H9 (cell line): ENCODE results near the gene SPOP. TPM values are rescaled to one million over a fixed set of nuclear protein-coding genes. Genes with fewer than 3 reads are reported as not detected.

Experiments used
- DNase-seq: peaks from one replicate; pipeline ENCODE4 v3.0.0-alpha.2; 2017
- H2AFZ ChIP-seq: one replicate; pipeline ENCODE4 v1.6.1; 2013; ENCODE audit warnings: mild to moderate bottlenecking, low read length, control low read depth, moderate library complexity
- H2AK5ac ChIP-seq: 2 replicates; pipeline ENCODE4 v1.6.1; 2013; ENCODE audit warnings: low read length, control low read depth, mixed read lengths; ENCODE audit not compliant: insufficient read length
- H2BK120ac ChIP-seq: one replicate; pipeline ENCODE4 v1.6.1; 2013; ENCODE audit warnings: low read depth, mild to moderate bottlenecking, low read length, control low read depth, inconsistent platforms; ENCODE audit not compliant: poor library complexity, severe bottlenecking
- H2BK12ac ChIP-seq: 2 replicates; pipeline ENCODE4 v1.6.1; 2013; ENCODE audit warnings: low read length, control low read depth, mixed read lengths, low read depth; ENCODE audit not compliant: insufficient read length
- H2BK15ac ChIP-seq: 2 replicates; pipeline ENCODE4 v1.6.1; 2013; ENCODE audit warnings: low read depth, low read length, control low read depth
- H2BK20ac ChIP-seq: one replicate; pipeline ENCODE4 v1.6.1; 2013; ENCODE audit warnings: low read depth, mild to moderate bottlenecking, low read length, control low read depth, inconsistent platforms; ENCODE audit not compliant: poor library complexity, severe bottlenecking
- H2BK5ac ChIP-seq: 2 replicates; pipeline ENCODE4 v1.6.1; 2013; ENCODE audit warnings: low read length, control low read depth, mixed read lengths; ENCODE audit not compliant: insufficient read length
- H3K14ac ChIP-seq: 2 replicates; pipeline ENCODE4 v1.6.1; 2013; ENCODE audit warnings: low read length, control low read depth; ENCODE audit not compliant: insufficient read depth
- H3K18ac ChIP-seq: 2 replicates; pipeline ENCODE4 v1.6.1; 2013; ENCODE audit warnings: low read depth, mild to moderate bottlenecking, mixed read lengths, low read length, control low read depth; ENCODE audit not compliant: insufficient read length
- H3K23ac ChIP-seq: 2 replicates; pipeline ENCODE4 v1.6.1; 2013; ENCODE audit warnings: low read length, control low read depth, mixed read lengths, low read depth; ENCODE audit not compliant: insufficient read length
- H3K23me2 ChIP-seq: 2 replicates; pipeline ENCODE4 v1.6.1; 2013; ENCODE audit warnings: low read depth, mild to moderate bottlenecking, mixed read lengths, low read length, control low read depth; ENCODE audit not compliant: insufficient read length, poor library complexity, severe bottlenecking
- H3K27ac ChIP-seq: 2 replicates; pipeline ENCODE4 v1.5.1; 2013; ENCODE audit warnings: low read length, control low read depth, mixed read lengths, low read depth; ENCODE audit not compliant: insufficient read length
- H3K27me3 ChIP-seq: 2 replicates; pipeline ENCODE4 v1.6.1; 2013; ENCODE audit warnings: low read length, control low read depth, inconsistent platforms; ENCODE audit not compliant: insufficient read depth
- H3K4ac ChIP-seq: 2 replicates; pipeline ENCODE4 v1.6.1; 2013; ENCODE audit warnings: low read depth, mild to moderate bottlenecking, control low read depth, inconsistent platforms, low read length, moderate library complexity
- H3K4me1 ChIP-seq: 2 replicates; pipeline ENCODE4 v1.6.1; 2013; ENCODE audit warnings: low read length, control low read depth, inconsistent platforms; ENCODE audit not compliant: insufficient read depth
- H3K4me2 ChIP-seq: 2 replicates; pipeline ENCODE4 v1.6.1; 2013; ENCODE audit warnings: low read length, control low read depth, mixed read lengths; ENCODE audit not compliant: insufficient read length, insufficient read depth
- H3K56ac ChIP-seq: 2 replicates; pipeline ENCODE4 v1.6.1; 2013; ENCODE audit warnings: low read depth, mild to moderate bottlenecking, mixed read lengths, low read length, control low read depth; ENCODE audit not compliant: insufficient read length
- H3K79me1 ChIP-seq: 2 replicates; pipeline ENCODE4 v1.6.1; 2013; ENCODE audit warnings: low read depth, mild to moderate bottlenecking, moderate library complexity, low read length, control low read depth, inconsistent platforms; ENCODE audit not compliant: insufficient read depth, poor library complexity, severe bottlenecking
- H3K79me2 ChIP-seq: 2 replicates; pipeline ENCODE4 v1.6.1; 2013; ENCODE audit warnings: low read length, control low read depth, inconsistent platforms; ENCODE audit not compliant: insufficient read depth
- H3K9ac ChIP-seq: 2 replicates; pipeline ENCODE4 v1.6.1; 2013; ENCODE audit warnings: low read length, control low read depth, mixed read lengths; ENCODE audit not compliant: insufficient read length; ENCODE audit errors: extremely low read depth
- H3K9me3 ChIP-seq: one replicate; pipeline ENCODE4 v1.6.1; 2013; ENCODE audit warnings: low read depth, low read length, inconsistent platforms; ENCODE audit not compliant: control insufficient read depth
- H3T11ph ChIP-seq: one replicate; pipeline ENCODE4 v1.6.1; 2013; ENCODE audit warnings: mild to moderate bottlenecking, low read length, control low read depth, inconsistent platforms
- H4K20me1 ChIP-seq: one replicate; pipeline ENCODE4 v1.6.1; 2013; ENCODE audit not compliant: control insufficient read depth, insufficient read length, insufficient read depth
- H4K5ac ChIP-seq: 2 replicates; pipeline ENCODE4 v1.6.1; 2013; ENCODE audit warnings: low read depth, mild to moderate bottlenecking, mixed read lengths, low read length, control low read depth; ENCODE audit not compliant: insufficient read length
- H4K8ac ChIP-seq: replicated peaks from 2 replicates; pipeline ENCODE4 v1.6.1; 2013; ENCODE audit warnings: low read length, control low read depth, mixed read lengths, low read depth; ENCODE audit not compliant: insufficient read length
- H4K91ac ChIP-seq: 2 replicates; pipeline ENCODE4 v1.6.1; 2013; ENCODE audit warnings: low read depth, mild to moderate bottlenecking, moderate library complexity, mixed read lengths, low read length, control low read depth; ENCODE audit not compliant: insufficient read length
- H3K27ac Mint-ChIP-seq, 3 experiments: 2 replicates in 2 of 3; 3 replicates in 1 of 3; pipeline ENCODE4 v1.8.0; 2020 to 2021; ENCODE audit warnings: mixed read lengths in 3 of 3, mild to moderate bottlenecking in 1 of 3, moderate library complexity in 1 of 3
- H3K27me3 Mint-ChIP-seq: 2 replicates; pipeline ENCODE4 v1.8.0; 2021; ENCODE audit warnings: low read depth, mild to moderate bottlenecking, moderate library complexity, mixed read lengths
- H3K36me3 Mint-ChIP-seq, 3 experiments: 2 replicates in 2 of 3; 3 replicates in 1 of 3; pipeline ENCODE4 v1.8.0; 2020 to 2021; ENCODE audit warnings: low read depth in 3 of 3, mixed read lengths in 3 of 3; ENCODE audit not compliant: insufficient read depth in 1 of 3
- H3K4me1 Mint-ChIP-seq, 2 experiments: 2 replicates each; pipeline ENCODE4 v1.8.0; 2020; ENCODE audit warnings: mixed read lengths in 2 of 2
- H3K4me3 Mint-ChIP-seq, 2 experiments: 2 replicates in 1 of 2; 3 replicates in 1 of 2; pipeline ENCODE4 v1.8.0; 2020 to 2021; ENCODE audit warnings: mild to moderate bottlenecking in 2 of 2, mixed read lengths in 2 of 2, moderate library complexity in 1 of 2
- H3K9me3 Mint-ChIP-seq, 2 experiments: 2 replicates in 1 of 2; 3 replicates in 1 of 2; pipeline ENCODE4 v1.8.0; 2020; ENCODE audit warnings: mild to moderate bottlenecking in 2 of 2, mixed read lengths in 2 of 2, moderate library complexity in 1 of 2
- WGBS: extraction: QIAGEN DNeasy Blood & Tissue Kit; methylation state at CpG from one replicate; pipeline ENCODE4 v1.1.7; 2013; ENCODE audit warnings: missing lambda C conversion rate, low lambda C conversion rate, mixed read lengths; ENCODE audit not compliant: insufficient read length; ENCODE audit errors: extremely low coverage; 5-methylcytosine and 5-hydroxymethylcytosine counted together
- total RNA-seq: library from RNA; stranded (reverse); gene quantifications from 2 replicates; pipeline ENCODE4 v1.2.1, GENCODE V29; 2021
- TF ChIP-seq, protein P1 (sequence below): fragments of 200-600 bp; sonication (generic); conservative IDR thresholded peaks from 3 replicates; pipeline ENCODE4 v1.8.0; 2021; ENCODE audit warnings: antibody characterized with exemption, mild to moderate bottlenecking

The SPOP gene
- total RNA-seq, 1 experiment from 2014 or later, result 33.7 TPM

DNA sequence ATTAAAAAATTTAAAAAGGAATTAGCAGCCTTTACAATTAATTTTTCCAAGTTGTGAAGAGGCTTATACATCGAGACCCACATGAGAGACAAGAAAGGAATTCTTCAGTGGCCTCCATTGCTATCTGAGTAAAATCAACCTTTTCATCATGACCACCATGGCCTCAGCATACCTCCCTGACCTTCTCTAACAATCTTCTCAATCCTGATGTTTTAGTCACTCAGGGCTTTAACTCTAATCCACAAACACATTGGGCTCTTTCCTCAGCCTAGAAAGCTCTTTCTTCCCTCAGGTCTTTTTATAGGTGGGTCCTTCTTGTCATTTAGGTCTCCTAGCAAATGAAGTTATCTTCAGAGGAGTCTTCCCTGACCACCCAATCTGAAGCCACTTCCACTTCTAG, 46.4 kb downstream of the SPOP start:
- no peaks in the 10 kb centered on the region for H3K9me3 Mint-ChIP-seq
- H3K4me2 ChIP-seq, result no peak overlapping the region
- H3K4me1 Mint-ChIP-seq, result peaks cover 26 to 35% of the 10 kb centered on the region in 2 experiments

More for the DNA sequence above, 46.4 kb downstream of the SPOP start:
- no peak overlapping the region for H3K14ac ChIP-seq
- no peak overlapping the region for H2BK5ac ChIP-seq
- no peak overlapping the region for H2BK20ac ChIP-seq
- TF ChIP-seq, protein P1, sequence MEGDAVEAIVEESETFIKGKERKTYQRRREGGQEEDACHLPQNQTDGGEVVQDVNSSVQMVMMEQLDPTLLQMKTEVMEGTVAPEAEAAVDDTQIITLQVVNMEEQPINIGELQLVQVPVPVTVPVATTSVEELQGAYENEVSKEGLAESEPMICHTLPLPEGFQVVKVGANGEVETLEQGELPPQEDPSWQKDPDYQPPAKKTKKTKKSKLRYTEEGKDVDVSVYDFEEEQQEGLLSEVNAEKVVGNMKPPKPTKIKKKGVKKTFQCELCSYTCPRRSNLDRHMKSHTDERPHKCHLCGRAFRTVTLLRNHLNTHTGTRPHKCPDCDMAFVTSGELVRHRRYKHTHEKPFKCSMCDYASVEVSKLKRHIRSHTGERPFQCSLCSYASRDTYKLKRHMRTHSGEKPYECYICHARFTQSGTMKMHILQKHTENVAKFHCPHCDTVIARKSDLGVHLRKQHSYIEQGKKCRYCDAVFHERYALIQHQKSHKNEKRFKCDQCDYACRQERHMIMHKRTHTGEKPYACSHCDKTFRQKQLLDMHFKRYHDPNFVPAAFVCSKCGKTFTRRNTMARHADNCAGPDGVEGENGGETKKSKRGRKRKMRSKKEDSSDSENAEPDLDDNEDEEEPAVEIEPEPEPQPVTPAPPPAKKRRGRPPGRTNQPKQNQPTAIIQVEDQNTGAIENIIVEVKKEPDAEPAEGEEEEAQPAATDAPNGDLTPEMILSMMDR, result no peak
- H2AK5ac ChIP-seq, result no peak overlapping the region
- H3K27ac ChIP-seq, result no peak overlapping the region
- no peak overlapping the region for H4K91ac ChIP-seq
- no peak overlapping the region for H3K18ac ChIP-seq
- no peak overlapping the region for H3K23ac ChIP-seq
- H3K27me3 ChIP-seq, result no peaks in the 10 kb centered on the region
- DNase-seq, result no peak
- H3K79me2 ChIP-seq, result no peaks in the 10 kb centered on the region
- H2BK12ac ChIP-seq, result no peak overlapping the region
- H3K36me3 Mint-ChIP-seq, result no peaks in the 10 kb centered on the region
- peak overlapping the region in 1 of 3 experiments; percentile 11; a peak in 2 of 7 replicates for H3K27ac Mint-ChIP-seq
- no peaks in the 10 kb centered on the region for H3K9me3 ChIP-seq
- H3K4me3 Mint-ChIP-seq, result no peak overlapping the region
- H3K56ac ChIP-seq, result no peak overlapping the region
- WGBS, result no CpG with 5 or more reads among the region's 1 CpG
- no peak overlapping the region for H2BK120ac ChIP-seq
- no peak overlapping the region for H3K4ac ChIP-seq
- H2BK15ac ChIP-seq, result no peak overlapping the region
- no peaks in the 10 kb centered on the region for H4K20me1 ChIP-seq
- no peak overlapping the region for H3K9ac ChIP-seq
- H4K5ac ChIP-seq, result no peak overlapping the region
- H3T11ph ChIP-seq, result no peak overlapping the region
- H3K27me3 Mint-ChIP-seq, result no peaks in the 10 kb centered on the region; the same call in 1 of the 2 replicates
- H3K23me2 ChIP-seq, result no peaks in the 10 kb centered on the region
- no peak overlapping the region for H4K8ac ChIP-seq
- H3K79me1 ChIP-seq, result no peaks in the 10 kb centered on the region
- no peaks in the 10 kb centered on the region for H3K4me1 ChIP-seq
- no peak overlapping the region for H2AFZ ChIP-seq
